Measurements from ENCODE around the gene ARID1B.

ARID1B gene

GRCh38 chr6:156825475-156825874 lies 48.3 kb downstream of the ARID1B start:
- no peak for DNase-seq (ENCODE audit: low read depth)

- no peak for DNase-seq (ENCODE audit: low read depth)
Observed at GRCh38 chr6:156826290-156826955, 49.2 kb downstream of the ARID1B start.

- no peak for DNase-seq (ENCODE audit: low read depth)
Observed at GRCh38 chr6:156827382-156827781, 50.2 kb downstream of the ARID1B start.

GRCh38 chr6:156828280-156828703 lies 51.1 kb downstream of the ARID1B start:
- no peak for DNase-seq (ENCODE audit: low read depth)

- DNase-seq (ENCODE audit: low read depth), result no peak
Observed at GRCh38 chr6:156830126-156830525, 52.9 kb downstream of the ARID1B start.

- no peak for DNase-seq (ENCODE audit: low read depth)
Observed at GRCh38 chr6:156832231-156832647, 55.1 kb downstream of the ARID1B start.

- DNase-seq (ENCODE audit: low read depth), result no peak
Observed at GRCh38 chr6:156832669-156833068, 55.5 kb downstream of the ARID1B start.

GRCh38 chr6:156833755-156834154 lies 56.6 kb downstream of the ARID1B start:
- no peak for DNase-seq (ENCODE audit: low read depth)

- DNase-seq (ENCODE audit: low read depth), result no peak
Observed at GRCh38 chr6:156839129-156839528, 62.0 kb downstream of the ARID1B start.

- no peak for DNase-seq (ENCODE audit: low read depth)
Observed at GRCh38 chr6:156839591-156840001, 62.4 kb downstream of the ARID1B start.

- DNase-seq (ENCODE audit: low read depth), result no peak
Observed at GRCh38 chr6:156840136-156840535, 63.0 kb downstream of the ARID1B start.

- DNase-seq (ENCODE audit: low read depth), result no peak
Observed at GRCh38 chr6:156840606-156841005, 63.4 kb downstream of the ARID1B start.

- DNase-seq (ENCODE audit: low read depth), result no peak
Observed at GRCh38 chr6:156841508-156841907, 64.3 kb downstream of the ARID1B start.

- no peak for DNase-seq (ENCODE audit: low read depth)
Observed at GRCh38 chr6:156842598-156843250, 65.5 kb downstream of the ARID1B start.

- DNase-seq (ENCODE audit: low read depth), result no peak
Observed at GRCh38 chr6:156844089-156844488, 66.9 kb downstream of the ARID1B start.

GRCh38 chr6:156845454-156846155 lies 68.4 kb downstream of the ARID1B start:
- no peak for DNase-seq (ENCODE audit: low read depth)

- DNase-seq (ENCODE audit: low read depth), result no peak
Observed at GRCh38 chr6:156846845-156847599, 69.8 kb downstream of the ARID1B start.

GRCh38 chr6:156848123-156848522 lies 70.9 kb downstream of the ARID1B start:
- no peak for DNase-seq (ENCODE audit: low read depth)

GRCh38 chr6:156848533-156848932 lies 71.4 kb downstream of the ARID1B start:
- DNase-seq (ENCODE audit: low read depth), result no peak

- no peak for DNase-seq (ENCODE audit: low read depth)
Observed at GRCh38 chr6:156849806-156850205, 72.6 kb downstream of the ARID1B start.

GRCh38 chr6:156850353-156850752 lies 73.2 kb downstream of the ARID1B start:
- no peak for DNase-seq (ENCODE audit: low read depth)

GRCh38 chr6:156851454-156851921 lies 74.3 kb downstream of the ARID1B start:
- no peak for DNase-seq (ENCODE audit: low read depth)
